Left hindlimb (tissue), 1 donor: Measurements from ENCODE around the gene SPTBN2.

Source experiments
- DNase-seq: peaks from one replicate; pipeline ENCODE4 v3.0.0-alpha.2; 2018

Gene SPTBN2

GRCh38 chr11:66723693-66724092, 5.3 kb downstream of the SPTBN2 start:
- DNase-seq = no peak

- DNase-seq = no peak
These were observed 6.0 kb downstream of the SPTBN2 start for GRCh38 chr11:66722745-66723651.

GRCh38 chr11:66721939-66722338, 7.1 kb downstream of the SPTBN2 start:
- DNase-seq = no peak

GRCh38 chr11:66720899-66721470, 8.0 kb downstream of the SPTBN2 start:
- DNase-seq = no peak

GRCh38 chr11:66720223-66720898, 8.7 kb downstream of the SPTBN2 start:
- no peak for DNase-seq

DNA sequence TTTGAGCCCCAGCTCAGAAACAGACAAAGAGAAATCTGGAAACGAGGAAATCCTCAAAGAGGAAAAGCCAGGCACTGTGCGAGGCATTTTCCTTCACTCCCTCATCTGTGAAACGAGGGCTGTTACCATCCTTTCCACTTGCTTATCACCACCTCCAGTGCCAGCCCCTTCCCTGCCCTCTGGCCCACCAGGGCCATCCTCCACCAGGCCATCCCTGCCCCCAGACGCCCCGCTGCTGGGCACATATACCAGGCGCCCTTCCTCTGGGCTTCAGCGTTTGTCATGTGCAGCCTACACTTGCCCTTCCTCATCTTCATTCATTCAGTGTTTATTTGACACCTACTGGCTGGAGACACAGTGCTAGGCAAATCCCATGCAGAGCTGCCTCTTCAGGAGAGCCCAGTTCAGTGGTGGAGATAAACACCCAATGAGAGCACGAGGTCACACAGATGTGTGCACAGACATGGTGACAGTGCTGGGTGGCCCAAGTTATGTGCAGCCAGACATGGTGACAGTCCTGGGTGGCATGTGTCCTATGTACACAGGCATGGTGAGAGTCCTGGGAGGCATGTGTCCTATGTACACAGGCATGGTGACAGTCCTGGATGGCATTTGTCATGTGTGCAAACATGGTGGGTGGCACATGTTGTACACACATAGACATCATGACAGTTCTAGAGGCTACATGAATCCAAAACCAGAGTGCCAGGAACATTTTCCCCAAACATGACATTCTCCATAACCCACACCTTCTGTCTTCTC, 9.7 kb downstream of the SPTBN2 start:
- DNase-seq = no peak

DNA sequence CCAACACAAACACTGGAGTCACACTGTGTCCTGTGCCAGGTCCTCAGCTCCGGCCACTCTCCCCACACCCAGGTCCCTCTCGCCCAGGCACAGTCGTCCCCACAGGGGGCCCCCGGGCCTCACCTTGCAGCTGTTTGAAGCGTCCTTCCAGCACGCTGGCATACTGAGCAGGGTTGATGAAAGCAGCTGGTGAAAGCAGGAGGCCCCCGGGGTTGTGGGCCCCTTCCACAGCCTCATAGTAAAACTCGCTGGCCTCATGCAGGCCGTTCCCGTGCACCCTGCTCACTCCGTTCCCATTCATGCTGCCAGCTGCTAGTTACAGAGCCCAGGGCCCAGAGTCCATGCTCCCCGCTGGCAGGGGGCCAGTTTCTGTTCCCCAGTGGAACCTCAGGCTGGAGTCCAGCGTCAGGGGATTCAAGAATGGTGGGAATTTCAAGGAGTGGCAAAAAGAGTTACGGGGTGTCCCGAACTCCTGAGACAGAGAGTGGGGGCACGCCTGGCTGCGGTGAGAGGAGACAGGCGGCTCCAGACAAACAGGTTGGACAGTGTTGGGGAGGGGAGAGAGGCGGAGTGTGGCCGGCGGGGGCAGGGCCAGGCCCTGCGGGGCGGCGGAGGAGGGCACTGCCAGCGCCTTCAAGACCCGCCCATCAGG, 10.6 kb downstream of the SPTBN2 start:
- DNase-seq = no peak

DNA sequence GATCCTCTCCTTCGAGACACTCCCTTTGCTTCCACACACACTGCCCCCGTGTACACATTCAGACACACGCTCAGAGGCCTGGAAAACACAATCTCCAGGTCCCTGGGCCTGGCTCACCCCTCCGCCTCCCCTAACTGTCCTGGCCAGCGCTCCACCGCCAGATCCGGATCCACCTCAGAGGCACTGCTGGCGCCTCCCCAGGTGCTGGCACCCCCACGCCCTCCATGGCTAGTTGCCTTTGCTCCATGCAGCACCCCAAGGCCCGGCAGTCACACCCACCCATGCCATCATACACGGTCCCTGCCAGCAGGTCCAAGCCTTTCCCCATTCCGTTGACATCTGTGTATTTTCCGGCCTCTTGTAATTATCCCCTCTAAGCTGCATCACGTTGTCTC, 11.1 kb downstream of the SPTBN2 start:
- no peak for DNase-seq

- no peak for DNase-seq
These were observed 12.0 kb downstream of the SPTBN2 start for GRCh38 chr11:66716996-66717395.

GRCh38 chr11:66715346-66716085, 13.5 kb downstream of the SPTBN2 start:
- no peak for DNase-seq

- no peak for DNase-seq
These were observed 15.1 kb downstream of the SPTBN2 start for GRCh38 chr11:66713746-66714480.

DNA sequence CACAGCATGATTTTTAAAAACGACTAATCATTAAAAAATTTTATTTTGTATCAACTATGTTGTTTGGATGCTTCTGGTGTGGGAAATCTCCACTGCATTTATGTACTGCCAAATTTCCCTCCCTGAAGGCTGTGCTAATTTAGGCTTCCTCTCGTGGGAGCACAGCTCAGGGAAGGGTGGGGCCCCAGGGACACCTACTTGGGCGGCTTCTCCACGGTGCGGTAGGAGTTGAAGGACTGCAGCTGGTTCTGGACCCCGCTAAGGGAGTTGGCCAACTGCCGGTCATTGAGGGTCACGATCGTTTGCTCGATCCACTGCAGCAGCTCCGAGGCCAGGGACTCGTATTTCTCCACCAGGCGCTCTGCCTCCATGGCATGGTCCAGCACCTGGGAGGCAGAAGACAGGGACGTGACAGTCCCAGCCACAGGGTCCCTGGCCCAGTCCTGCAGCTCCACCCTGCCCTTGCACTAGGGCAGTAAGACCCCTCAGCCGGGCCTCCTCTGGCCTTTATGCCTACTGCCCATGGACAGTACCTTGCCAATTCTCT, 18.6 kb downstream of the SPTBN2 start:
- DNase-seq = no peak

- no peak for DNase-seq
These were observed 20.3 kb downstream of the SPTBN2 start for GRCh38 chr11:66708701-66709100.

- DNase-seq = no peak
These were observed 20.9 kb downstream of the SPTBN2 start for GRCh38 chr11:66708094-66708493.

DNA sequence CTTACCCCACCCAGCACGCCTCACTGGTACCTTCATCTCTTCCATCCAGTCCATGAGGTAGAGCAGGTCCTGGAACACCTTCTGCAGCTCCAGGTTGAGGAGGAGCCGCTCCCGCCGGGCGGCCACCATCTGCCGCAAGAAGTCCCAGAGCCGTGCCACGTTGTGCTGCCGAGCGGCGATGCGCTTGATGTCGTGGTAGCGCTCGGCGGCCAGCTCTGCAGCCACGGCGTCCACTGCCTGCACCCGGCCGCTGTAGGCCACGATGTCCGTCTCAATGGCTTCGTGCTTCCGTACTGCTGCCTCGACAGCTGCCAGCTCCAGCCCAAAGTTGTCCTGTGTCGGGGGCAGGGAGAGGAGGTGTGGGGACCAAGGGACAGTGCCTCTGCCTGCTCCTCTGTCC, 21.5 kb downstream of the SPTBN2 start:
- no peak for DNase-seq

- DNase-seq = no peak
These were observed 22.0 kb downstream of the SPTBN2 start for GRCh38 chr11:66706989-66707388.

DNA sequence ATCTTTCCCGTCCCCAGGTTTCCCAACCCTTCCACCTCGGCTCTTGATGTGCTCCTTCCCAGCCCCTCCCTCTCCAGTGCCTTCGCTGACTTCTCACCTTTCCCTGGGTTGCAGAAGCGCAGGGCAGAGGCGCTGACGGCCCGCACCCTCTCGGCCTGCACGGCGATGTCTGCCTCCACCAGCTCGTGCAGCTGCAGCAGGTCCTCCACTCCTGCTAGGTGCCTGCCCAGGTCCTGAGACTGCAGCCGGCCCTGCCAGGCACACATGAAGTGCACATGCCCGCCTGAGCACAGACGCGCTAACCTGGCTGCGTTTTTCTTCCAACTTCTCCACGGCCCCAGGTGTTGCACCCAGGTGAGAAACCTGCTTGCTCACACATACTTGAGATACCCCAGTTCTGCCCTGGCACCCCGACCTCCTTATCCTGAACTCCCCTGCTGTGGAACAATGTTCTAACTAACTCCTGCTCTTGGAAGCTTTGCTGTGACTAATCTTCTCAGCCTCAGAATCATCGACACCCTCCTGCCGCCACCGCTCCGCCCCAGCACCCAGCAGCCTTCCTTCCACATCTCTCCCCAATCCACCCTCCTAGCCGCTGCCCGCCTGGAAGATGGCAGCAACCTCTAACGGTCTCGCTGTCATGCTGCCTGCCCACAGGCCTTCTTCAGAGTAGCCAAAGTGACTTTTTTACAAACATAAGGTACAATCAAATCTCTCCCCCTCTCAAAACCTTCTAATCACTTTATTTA, 23.3 kb downstream of the SPTBN2 start:
- DNase-seq = no peak

DNA sequence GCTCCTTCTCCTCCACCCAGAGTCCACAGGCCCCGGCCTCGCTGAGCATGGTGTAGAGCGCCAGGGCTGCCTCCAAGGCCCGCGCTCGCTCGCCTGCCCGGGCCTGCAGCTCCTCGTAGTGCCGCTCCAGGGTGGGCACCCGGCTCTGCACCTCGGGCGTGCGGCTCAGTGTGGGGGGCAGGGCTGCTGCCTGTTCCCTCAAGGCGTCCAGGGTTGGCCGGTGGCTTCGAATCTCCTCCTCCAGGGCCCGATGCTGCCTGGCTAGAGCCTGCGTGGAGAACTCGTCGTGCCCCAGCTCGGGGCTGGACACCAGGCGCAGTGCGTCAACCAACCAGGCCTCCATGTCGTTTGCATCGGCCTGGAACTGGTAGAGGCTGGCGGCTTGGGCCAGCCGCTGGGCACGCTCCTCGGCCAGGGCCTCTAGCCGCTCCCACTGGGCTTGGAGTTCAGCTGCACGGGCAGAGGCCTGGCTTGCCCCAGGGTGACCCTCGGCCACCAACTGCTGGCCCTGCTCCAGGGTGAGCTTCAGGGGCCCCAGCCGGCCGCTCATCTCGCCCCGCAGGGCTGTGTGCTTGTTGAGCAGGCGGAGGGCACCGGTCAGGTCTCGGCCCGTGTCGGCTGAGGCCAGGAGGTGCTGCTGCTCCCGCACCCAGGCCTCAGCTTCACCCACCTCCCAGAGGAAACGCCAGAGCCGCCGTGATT, 24.2 kb downstream of the SPTBN2 start:
- no peak for DNase-seq
